Stimulated activated CD4-positive, alpha-beta T cell treated with anti-CD3 and anti-CD28 coated beads, Interleukin-12 subunit alpha, Interleukin-12 subunit beta, amount 100 ng/mL, for 48 hours (primary cell): ENCODE data around the gene MRPL49.

Experiments
- DNase-seq, 3 donors: peaks; one replicate each; pipeline ENCODE4 v3.0.0-alpha.2; 2020; ENCODE audit warnings: low read depth in 2 of 3, low spot score in 1 of 3

Gene MRPL49

DNA sequence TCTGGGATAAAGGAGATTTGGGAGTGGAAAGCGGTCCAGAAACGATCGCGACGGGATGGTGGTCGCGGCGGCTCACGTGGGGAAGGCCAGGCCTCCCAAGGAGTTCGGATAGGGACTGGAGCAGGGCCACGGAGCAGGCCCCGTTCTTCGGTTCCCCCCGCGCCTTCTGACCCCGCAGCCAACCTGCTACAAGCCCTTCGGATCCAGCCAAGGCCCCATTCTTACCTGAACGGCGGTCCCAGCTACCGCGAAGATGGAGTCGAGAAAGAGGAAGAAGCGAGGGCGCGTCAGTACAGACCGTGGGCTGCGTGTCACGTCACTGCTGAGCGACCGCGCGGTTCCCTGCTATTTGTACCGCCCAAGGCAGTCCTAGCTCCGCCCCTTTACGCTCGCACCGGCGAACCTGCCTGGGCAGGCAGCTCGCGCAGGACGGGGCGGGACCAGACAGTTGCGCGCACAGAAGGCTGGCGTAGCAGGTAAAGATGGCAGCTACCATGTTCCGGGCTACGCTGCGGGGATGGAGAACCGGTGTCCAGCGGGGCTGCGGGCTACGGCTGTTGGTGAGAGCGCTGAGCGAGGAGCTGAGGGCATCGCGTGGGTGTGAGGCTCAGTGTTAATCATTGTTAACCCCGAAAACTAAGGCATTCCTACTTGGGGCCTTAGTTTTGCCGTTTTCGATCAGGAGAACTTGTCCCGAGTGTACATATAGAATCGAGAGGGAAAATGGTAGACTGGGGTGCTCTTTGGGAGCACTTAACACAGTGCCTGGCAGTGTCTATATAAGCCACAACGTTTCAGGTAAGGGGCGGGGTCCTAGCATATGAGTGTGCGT is at the start of gene MRPL49, which contains the start of gene FAU:
TSS of gene MRPL49 (plus strand) at position 457 of the 832 bp plus-strand sequence. CDS start at position 483, 26 bp downstream.
TSS of gene FAU (minus strand) at position 270 of the 832 bp plus-strand sequence. CDS start 321 bp downstream, outside the sequence.
- peak; percentile 97 to 99 (median 97) for DNase-seq

GRCh38 chr11:65072631-65072966 is 49.5 kb upstream of the MRPL49 start:
- no peak for DNase-seq

DNA sequence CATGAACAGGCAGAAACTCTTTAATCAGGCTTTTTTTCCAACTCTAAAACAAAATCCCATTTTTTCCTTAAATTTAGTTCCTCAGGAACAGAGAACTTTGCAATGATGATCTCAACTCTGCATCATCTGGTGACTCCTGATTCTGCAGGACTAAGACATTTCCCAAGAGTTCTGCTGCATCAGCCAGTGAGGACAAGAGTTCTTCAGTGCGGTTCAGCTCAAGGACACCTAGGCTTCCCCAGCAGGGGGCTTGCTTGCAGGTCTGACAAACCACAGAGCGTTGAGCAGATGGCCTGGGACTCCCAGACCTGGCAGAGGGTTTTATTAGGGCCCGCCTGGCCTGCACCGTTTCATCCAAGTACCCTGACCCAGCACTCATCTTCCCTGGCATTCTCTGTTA is 44.7 kb upstream of the MRPL49 start:
- no peak for DNase-seq

DNA sequence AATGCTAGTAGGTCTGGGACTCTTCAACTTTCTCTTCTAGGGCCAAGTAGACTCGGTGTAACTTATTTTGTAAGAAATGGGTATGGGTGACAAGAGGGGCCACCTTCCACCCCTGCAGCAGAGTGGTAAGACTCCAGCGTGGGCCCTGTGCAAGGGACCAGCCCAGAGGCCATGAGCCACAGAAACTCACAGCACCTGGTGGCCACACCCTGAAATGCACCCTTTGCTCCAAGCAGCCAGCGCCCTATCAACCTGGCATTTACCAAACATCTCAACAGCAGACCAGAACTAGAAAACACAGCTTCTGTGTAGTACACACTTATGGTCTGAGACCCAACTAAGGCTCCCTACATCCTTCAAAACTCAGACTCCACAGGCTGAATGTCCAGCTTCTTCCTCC is 44.0 kb upstream of the MRPL49 start:
- peak; percentile 38 to 55 (median 52) for DNase-seq

DNA sequence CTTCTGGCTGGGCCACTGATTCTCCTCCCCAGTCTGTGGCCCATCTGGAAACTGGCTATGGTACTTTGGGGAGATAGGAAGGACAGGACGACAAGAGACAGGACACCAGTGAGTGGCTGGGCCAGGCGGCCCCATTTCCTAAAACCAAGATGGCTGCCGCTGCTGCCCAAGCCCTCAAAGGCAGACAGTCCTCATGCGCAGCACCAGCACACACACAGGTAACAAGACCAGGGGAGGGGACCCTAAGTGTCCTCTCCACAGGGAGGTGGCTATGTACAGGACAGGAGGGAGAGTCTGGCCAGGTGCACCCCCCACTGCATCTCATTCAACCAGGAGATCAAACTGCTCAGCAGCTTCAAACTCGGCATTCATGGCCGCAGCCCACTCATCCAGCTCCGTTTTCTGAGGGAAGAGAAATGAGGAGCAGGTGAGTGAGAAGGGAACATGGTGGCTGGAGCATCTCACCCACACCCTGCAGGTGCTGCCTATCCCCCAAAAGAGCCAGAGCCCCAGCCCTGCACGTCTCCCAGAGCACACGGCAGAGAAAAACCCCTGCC is 43.3 kb upstream of the MRPL49 start:
- DNase-seq: no peak

DNA sequence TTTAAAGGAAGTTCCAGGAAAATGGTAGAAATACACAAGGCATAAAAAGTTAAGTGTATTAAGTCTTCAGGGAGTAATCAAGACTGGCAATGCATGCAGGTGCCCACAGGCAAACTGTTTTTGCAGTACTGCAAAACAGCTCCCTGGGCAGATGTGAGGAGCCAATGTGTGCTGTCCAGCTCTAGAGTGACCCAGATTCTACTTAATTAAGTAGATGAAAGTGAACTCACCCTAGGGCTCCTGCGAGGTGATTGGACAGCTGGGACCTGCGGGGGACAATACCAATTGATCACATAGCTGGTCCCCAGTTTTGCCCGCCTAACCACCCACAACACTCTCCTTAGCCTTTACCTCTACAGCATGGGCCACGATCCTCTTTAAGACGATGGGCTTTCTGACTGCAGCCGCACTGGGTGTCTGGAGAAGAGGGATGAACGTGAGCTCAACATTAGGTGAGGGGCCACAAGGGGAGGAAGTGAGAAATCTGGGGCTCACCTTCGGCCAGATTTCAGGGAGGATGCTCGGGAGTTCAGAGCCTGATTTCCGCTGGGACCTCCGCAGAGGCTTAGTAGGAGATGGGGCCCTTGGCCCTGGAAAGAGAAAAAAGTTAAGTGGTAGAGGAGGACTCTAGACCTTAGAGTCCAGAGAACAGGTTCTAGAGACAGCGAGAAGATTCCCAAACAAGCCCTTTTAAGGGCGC is 38.8 kb upstream of the MRPL49 start:
- no peak for DNase-seq

GRCh38 chr11:65083834-65084597 is 38.1 kb upstream of the MRPL49 start, which contains the start of the genes CDCA5 and ZFPL1:
Gene CDCA5 (minus strand): TSS chr11:65084040. CDS start chr11:65083978, 62 bp downstream.
Gene ZFPL1 (plus strand): TSS chr11:65084222. CDS start chr11:65084699, 477 bp downstream.
- peak; percentile 93 to 94 (median 94) for DNase-seq

DNA sequence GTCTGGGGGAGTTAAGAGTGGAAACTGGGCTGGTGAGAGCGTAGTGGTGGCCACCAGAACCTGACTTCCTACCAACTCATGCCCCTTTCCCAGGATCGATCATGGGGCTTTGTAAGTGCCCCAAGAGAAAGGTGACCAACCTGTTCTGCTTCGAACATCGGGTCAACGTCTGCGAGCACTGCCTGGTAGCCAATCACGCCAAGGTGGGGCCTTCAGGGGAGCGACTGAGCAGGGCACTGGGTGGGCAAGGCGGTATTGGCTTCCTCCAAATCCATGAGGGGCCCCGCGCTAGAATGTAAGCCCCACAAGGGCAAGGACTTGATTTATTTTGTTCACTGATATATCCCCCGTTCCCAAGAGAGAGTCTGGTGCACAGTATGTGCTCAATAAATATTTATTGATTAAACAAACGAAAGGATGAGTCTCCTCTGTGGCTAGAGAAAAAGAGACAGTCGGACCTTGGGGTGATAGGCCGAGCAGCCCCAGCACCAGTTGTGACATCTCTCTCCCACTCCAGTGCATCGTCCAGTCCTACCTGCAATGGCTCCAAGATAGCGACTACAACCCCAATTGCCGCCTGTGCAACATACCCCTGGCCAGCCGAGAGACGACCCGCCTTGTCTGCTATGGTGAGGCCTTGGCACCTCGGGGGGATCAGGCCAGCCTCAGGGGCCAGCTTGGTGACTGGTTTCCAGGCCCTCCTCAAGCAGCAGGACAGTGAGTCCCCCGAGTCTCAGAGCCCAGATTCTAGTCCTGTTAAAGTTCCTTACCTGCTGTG is 37.3 kb upstream of the MRPL49 start:
- no peak for DNase-seq

- no peak for DNase-seq
Observed at GRCh38 chr11:65085446-65085845, 36.7 kb upstream of the MRPL49 start.

- DNase-seq: no peak
Observed at GRCh38 chr11:65086809-65087208, 35.3 kb upstream of the MRPL49 start.

DNA sequence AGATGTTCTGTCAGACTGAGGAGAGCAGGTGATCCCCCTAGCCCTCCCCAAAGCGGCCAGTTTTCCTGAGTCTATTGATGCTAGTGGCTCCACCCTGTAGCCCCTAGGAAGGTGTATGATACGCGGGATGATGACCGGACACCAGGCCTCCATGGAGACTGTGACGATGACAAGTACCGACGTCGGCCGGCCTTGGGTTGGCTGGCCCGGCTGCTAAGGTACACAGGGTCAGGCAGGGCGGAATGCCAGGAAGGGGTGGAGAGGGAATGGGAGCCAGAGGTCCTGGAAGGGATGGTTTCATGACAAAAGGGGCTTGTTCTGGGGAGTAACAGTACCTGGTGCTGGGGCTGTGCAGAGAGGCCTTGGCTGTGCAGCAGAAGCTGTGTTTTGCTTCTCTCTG is 34.9 kb upstream of the MRPL49 start:
- no peak for DNase-seq

GRCh38 chr11:65087827-65088226 is 34.3 kb upstream of the MRPL49 start:
- DNase-seq: no peak

DNA sequence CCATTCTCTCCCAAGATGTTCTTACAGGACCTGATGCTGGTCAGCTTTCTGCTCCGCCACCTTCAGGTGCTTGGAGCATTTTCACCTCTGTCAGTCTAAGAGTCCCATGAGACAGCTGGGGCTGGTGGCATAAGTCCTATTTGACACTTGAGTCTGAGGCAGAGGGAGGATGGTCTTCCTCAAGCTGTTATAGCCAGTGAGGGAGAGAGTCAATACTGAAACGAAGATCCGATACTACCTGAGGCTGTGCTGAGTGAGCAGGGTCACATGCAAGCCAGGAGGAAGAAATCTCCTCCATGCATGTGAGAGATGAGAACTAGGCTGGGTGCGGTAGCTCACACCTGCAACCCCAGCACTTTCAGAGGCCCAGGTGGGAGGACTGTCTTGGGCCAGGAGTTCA is 32.5 kb upstream of the MRPL49 start:
- no peak for DNase-seq

DNA sequence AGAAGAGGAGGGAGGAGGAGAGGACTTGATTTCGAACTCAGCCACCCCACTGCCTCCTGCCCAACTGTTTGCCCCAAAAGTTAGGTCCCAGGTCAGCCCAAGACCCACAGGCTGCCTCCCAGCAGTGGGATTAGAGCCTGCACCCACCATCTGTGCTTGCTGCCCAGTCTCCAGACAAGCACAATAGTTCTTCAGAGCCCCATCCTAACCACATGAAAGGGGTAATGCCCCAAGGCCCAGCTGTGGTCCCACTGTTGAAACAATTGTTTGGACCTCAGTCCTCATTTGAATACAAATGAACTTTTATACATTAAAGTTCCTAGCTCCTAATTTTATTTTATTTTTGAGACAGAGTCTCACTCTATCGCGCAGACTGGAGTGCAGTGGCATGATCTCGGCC is 31.5 kb upstream of the MRPL49 start:
- no peak for DNase-seq

DNA sequence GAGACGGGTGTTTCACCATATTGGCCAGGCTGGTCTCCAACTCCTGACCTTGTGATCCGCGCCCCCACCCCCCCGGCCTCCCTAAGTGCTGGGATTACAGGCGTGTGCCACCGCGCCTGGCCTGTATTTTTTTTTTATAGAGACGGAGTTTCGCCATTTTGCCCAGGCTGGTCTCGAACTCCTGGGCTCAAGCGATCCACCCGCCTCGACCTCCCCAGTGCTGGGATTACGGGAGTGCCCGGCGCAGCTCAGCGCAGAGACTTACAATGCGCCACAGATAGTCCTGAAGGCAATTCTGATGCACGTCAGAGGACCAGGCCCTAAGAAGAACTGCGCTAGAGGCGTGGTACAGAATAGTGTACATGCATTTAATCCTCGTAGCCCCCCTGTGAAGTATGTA is 26.7 kb upstream of the MRPL49 start:
- DNase-seq: no peak

GRCh38 chr11:65095974-65096806 is 25.9 kb upstream of the MRPL49 start, which contains the start of gene VPS51:
Gene VPS51 (plus strand): TSS chr11:65096214. CDS start chr11:65096251, 37 bp downstream.
- DNase-seq: peak; percentile 76 to 85 (median 77)

- DNase-seq: no peak
Observed at GRCh38 chr11:65096926-65097325, 25.2 kb upstream of the MRPL49 start.

GRCh38 chr11:65100674-65101350 is 21.3 kb upstream of the MRPL49 start:
- DNase-seq: no peak
